Stimulated activated CD8-positive, alpha-beta memory T cell treated with anti-CD3 and anti-CD28 coated beads, Interleukin-4, amount 100 ng/mL, for 48 hours (primary cell): Measurements from ENCODE around the gene AXIN1.
"Not testable (repeated sequence)": the region's sequence is repeated elsewhere in the genome, so short reads cannot be mapped to it uniquely, and the experiment has no call there.

Experiments
- DNase-seq: peaks from one replicate; pipeline ENCODE4 v3.0.0-alpha.2; 2020

AXIN1 gene

DNA sequence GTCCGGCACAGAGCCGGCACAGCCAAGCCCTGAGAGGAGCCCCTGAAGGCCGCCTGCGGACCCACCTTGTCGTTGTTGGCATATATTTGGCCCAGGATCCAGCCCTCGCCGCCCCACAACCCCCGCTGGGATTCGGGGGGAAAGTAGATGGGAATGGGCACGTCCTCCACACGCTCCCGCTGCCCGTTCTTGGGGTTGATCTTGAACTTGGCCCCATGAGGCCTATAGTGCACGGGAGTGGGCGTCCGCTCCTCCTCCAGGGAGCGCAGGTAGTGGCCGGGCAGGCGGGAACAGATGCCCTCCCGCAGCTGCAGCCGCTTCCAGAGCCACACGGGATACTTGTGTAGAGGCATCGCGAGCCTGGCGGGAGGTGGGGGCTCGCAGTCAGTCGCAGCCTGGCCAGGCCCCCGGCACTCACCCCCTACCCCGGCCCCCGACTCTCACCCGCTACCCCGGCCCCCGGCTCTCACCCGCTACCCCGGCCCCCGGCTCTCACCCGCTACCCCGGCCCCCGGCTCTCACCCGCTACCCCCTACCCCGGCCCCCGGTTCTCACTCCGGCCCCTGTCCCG, 17.4 kb upstream of the AXIN1 start:
- DNase-seq: no peak

DNA sequence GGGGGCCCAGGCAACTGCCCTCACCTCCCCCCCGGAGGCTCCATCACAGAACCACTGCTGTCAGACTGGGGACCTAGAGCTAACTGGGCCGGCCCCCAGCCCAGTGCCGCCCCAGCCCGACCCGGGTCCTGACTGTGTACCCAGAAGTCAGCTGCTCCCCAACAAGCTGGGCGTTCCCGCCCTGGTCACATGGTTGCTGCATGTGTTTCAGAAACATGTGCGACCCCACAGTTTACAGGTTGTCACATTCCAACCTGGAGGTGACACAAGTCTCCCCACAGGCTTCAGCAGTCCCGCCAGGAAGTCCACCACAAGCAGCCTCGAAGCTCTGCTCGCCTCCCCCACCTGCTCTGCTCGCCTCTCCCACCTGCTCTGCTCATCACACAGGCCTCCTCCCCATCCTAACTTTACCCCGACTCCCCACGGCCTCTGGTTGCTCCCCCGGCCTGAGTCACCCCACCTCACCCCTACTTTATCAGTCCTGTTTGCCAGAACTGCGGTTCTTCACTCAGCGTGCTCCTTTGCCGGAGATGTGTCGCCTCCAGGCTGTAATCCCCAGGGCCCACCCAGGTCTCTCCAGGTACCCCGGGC, 16.8 kb upstream of the AXIN1 start:
- DNase-seq: no peak

DNA sequence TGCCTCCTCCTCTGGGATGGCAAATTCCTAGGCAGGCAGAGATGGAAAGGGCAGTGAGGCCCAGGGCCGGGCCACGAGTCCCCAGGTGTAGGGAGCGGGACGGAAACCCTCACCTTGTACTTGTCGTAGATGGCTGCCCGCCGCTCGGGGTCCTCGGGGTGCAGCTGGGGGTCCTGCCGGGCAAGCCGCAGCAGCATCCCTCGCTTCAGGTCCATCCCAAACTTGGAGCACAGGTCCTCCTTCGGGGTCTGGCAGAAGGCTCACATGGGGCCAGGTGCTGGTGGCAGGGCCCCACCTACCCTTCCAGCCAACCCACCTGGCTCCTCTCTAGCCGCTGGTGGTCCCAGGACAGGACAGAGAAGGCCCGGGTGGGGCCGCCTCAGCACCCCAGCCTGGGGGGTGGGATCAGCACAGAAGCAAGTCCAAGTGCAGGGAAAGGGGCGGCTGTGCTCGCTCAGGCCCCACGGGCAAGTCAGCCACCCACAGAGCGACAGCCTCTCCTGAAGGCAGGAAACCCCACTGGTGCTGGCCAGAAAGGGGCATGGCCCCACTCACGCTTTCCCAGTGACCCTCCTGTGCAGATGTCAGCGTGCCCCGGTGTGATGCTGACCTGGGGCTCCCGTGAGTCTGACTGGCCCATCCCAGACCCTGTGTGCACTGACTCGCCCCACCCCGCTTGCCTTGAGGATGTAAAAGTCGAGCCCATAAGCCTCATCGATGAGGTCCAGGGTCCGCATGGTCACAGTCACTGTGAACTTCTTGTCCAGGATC, 16.1 kb upstream of the AXIN1 start:
- no peak for DNase-seq

DNA sequence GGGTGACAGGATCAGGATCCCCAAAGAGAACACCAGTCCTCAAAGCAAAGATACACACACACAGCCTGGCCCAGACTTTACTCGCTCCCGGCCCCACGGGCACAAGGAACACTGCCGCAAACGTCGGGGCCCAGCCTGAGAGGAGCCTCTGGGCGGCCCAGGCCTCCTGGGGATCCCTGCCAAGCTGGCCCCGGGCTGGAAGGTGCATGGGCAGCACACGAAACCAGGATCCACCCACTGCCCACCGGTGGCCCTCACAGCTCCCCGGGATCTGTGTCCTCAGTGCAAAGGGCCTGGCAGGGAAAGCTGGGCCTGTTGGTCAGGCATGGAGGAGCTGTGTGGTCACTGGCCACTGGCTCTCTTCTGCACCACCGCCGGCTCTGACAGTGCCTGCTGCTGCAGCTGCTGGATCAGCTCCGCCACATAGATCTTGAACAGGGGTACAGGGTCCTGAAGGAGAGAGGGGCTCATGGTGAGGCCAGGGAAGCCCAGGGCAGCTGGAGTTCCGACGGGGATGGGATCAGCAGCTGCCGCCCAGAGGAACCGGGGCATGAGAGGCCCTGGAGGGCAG, 14.9 kb upstream of the AXIN1 start:
- no peak for DNase-seq

DNA sequence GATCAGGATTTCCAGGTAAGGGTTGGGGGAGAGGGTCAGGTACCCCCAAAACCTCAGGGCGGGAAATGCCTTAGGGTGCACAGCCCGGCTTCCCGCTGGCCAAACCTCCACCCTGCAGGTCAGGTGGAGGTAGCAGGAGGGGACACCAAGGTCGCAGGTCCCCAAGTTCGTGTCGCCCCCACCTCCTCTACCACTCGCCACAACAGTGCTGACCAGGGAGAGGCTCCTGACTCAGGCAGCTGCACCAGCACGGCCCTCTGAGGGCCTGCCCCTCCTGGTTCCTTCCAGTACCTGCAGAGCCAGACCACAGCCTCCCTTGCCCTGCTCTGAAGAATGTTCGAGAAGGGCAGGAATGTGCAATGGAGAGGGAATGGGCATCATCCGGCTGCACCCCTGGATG, 14.0 kb upstream of the AXIN1 start:
- no peak for DNase-seq

DNA sequence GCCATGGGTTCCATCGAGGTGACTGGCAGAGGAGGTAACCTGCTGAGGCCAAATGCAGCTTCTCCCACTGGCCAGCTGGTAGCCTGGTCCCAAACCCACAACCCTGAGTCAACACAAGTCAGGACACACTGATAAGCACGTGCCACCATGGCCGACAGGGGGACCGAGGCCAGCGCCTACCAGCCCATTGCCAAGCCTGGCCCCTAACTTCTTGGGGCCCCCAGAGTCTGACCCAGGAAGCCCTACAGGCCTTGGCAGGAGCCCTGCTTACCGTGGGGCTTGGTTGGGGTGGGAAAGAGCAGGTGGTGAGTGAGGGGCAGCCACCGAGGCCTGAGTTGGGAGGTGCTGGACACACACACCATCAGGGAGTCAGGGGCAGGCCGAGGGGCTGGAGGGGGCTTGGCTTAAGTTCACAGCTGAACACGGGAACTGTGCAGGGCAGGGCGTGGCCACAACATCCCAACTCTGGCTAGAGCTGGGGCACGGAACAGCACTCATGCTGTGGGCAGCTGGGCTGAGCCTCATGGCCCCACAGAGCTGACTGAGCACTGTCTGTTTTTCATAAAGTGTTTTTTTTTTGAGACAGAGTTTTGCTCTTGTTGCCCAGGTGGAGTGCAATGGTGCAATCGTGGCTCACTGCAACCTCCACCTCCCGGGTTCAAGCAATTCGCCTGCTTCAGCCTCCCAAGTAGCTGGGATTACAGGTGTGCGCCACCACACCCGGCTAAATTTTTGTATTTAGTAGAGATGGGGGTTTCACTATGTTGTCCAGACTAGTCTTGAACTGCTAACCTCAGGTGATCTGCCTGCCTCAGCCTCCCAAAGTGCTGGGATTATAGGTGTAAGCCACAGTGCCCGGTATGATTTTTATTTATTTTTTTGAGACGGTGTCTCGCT, 12.3 kb upstream of the AXIN1 start:
- no peak for DNase-seq

DNA sequence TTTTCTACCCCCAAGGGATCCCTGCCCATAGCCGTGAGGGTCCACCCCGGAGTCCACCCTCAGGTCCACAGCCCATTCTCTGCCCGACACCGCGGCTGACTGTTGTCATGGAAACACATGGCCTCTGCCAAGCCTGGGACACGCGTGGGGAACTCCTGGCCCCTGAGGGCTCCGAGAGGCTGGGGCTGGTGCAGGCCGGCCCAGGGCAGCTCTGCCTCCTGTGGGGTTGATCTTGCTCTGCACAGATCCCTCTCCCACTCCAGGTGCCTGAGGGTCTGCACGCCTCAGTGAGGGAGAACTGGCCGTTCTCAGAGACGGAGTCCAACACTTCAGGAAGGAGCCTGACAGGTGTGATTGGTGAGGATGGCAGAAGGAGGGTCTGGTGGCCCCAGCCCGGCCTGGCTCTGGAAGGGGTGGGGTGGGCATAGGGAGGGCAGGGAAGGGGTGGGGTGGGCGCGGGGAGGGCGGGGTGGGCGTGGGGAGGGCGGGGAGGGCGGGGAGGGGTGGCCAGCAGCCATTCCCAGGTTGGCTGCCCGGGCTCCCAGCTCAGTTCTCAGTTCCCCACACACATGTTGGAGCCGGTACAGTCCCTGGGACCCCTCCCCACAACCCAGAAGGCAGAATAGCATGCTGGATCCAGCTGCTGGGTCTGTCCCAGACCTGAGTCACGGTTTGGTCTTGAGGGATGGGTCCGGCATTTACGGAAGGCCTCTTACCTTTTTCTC, 11.4 kb upstream of the AXIN1 start:
- no peak for DNase-seq

DNA sequence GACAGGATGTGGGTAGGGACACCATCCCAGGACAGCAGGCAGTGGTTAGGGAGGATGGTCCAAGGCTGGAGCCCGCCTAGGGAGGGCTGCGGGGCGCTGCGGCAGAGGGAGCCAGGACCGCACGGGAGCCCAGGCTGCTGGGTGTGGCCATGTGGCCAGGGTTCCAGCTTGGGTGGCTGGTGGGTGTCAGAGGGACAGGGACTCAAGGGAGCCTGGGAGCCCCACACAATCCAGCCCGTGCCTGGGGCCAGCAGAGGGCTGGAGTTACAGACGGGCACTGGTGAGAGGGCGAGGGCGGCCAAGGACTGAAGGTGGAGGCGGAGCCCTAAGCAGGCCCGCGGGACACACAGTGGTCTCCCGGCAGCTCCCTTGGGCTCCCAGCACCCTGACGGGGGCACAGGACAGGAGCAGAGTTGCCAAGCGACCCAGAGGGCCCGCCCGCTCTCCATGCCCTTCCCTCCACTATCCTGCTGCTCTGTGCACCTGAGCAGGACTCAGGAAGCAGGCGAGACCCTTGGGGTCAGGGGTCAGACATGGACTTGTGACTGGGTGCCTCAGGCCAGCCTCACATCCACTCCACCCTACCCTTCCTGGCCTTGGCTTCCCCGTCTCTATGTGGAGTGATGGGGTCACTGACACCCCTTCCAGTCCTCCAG, 10.7 kb upstream of the AXIN1 start:
- no peak for DNase-seq

DNA sequence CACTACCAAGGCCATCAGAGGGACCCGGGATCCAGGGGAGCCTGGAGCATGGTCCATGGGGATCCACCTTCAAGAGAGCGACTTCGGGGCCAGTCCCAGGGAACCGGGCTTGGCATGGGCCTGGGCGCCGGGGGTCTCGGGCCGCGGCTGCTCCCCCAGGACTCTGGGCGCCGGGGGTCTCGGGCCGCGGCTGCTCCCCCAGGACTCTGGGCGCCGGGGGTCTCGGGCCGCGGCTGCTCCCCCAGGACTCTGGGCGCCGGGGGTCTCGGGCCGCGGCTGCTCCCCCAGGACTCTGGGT, 10.1 kb upstream of the AXIN1 start:
- not testable (repeated sequence) for DNase-seq

DNA sequence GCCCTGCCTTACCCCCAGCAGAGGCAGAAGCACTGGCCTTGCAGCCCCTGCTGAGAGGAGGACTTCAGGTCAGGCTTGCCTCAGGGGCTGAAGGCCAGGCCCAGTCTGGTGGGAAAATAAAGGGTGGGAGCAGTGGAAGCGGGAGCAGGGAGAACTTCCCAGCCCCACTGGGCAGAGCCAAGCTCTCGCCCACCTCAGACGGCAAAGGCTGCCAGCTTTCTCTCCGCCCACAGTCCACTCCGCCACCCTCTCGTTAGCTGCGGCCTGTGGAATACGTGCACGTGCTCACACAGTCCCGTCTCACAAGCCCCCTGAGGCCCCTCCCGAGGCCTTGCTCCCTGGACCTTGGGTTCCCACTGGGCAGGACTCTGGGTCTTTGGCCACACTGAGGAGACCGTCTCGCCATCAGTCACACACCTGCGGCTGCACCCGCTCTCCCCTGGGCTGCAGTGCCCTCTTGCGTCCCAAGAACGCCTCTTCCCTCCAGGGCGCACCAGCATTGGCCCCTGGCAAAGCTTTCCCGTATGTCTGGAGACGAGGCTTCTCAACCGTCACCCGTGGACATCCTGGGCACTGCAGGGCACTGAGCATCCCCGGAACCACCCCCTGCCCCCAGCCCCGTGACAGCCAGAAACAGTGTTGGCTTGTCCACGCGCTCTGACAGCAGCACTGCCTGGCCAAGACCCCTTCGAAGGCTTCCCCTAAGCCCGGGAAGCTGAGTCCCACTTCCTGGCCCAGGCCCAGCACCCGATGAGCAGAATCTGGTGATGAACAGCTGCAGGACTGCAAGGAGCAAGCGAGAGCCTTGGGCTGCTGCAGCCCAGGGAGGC, 9.6 kb upstream of the AXIN1 start:
- peak; percentile 80 for DNase-seq

DNA sequence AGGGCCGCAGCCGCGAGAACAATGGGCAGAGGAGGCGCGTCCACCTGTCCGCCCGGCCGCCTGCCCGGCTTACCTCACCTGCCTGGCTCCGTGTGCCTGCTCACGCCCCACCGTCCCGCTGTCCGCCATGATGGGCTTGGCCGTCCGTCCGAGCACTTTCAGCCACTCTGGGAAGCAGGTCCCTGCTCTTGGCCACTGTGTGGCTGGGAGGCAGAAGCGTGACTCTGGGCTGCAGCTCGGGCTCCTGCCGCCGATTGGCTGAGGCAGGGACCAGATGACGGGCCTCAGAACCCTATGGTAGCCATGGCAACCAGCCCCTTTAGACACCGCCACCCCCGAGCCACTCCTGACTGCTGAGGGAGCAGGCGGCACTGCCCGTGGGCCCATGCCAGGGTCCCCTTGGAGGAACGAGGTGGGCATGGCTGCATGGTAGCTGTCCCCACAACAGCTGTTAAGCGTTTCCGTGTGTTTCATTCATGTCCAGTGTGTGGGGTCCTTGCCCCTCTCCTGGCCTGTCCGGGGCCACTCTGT, 8.9 kb upstream of the AXIN1 start:
- DNase-seq: no peak

DNA sequence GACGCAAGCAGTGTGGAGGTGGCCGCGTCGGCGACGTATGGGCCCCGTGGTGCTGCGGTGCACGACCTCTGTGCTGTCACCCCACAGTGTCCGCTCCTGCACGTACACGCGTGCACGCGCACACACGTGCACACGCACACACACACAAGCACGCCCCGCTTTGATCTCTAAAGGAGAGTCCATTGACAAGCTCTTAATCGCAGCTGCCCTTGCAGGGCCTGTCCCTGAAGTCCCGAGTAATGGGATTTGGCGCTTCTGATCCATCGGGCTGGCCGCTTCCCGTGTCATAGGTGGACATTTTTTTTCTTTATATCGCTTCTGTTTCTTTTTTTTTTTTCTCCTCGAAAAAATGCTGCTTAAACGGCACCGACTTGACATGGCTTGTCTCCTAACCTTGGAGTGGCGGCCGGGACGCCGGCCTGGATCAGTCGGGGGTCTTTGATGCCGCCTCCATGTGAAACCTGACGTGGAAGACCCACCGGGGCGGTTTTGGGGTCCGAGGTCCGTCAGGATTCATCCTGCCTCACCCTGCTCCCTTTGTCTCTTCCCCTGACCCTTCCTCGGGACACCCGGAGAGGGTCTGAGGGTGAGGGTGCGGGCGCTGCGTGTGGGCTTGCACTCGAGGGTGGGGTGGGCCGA, 8.3 kb upstream of the AXIN1 start:
- DNase-seq: no peak

DNA sequence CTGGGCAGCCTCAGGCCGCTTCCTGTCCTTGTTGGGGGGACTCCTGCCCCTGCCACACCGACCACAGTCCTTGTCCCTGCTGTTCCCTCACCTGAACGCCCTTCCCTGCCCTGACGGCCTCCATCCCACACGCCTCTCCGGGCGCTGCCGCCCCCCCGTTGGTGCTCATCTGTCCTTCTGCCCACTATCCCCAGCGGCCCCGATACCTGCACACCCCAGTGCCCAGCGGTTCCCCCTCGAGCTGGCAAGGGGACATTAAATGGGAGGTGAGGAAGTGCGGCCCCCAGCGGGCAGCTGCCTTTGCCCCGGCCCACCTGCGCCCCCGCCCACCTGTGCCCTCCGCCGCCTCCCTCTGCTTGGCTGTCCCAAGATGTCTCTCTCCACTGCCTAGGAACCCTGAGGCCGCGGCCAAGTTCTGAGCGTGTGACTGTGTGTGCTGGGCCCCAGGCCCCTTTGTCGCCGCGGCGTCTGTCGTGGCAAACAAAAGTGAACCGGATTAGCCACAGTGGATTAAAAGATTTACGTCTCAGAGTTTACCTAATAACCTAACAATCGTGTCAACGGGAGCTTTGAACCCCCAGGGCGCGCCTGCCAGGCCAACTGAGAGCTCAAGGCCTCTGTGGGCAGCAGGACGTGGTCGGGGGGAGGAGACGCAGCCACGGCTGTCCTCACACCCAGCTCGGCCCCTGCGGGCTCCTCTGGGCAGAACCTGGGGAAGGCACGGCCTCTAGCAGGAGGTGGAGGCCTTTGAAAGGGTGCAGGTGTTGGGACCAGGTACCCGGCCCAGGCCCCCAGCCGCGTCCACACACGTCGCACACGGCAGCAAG, 7.6 kb upstream of the AXIN1 start:
- no peak for DNase-seq

DNA sequence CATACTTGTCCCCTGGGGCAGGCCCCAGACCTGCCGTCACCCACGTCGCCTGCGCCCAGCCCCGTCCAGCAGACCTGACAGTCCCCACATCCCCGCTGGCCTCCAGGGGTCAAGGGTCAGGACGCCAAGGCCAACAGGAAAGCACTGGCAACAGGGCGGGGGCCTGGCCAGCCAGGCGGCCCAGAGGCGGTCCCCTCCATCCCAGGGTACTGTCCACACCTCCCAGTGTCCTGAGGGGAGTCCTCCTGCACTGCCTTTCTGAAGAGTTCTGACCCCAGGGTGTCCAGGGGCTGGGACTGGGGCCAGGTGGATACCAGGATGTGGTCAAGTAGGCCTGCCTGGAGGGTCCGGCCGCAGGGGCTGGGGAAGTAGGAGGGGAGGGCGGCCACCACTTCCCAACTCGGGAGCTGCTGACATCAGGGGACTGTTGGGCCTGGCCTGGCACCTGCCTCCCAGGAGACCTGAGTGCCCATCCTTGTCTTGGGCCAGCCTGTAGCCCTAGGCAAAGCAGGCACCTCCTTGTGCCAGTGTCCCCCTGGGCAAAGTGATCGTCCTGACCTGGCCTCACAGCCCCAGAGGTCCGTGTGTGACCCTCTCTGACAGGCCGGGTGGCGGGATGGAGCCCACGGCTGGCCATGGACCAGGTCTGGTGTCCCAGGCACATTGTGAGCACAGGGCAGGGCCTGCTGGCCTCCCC, 6.7 kb upstream of the AXIN1 start:
- no peak for DNase-seq

DNA sequence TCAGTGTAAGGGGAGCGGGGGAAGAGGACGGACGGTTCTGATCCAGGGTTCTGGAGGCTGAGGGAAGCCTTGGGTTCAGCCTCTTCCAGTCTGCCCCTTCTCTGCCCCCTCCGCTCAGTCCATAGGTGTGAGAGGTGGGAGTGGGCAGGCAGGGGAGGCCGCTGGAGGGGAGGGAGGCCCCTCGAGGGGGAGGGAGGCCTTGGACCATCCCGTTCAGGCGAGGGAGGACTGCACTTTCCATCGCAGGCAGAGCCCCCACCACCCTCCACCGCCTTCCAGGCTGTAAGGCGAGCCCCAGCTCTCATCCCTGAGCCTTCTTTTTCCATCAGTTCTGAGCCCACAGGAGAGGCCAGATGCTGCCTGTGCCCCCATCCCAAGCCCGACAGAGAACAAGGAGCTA, 4.2 kb upstream of the AXIN1 start:
- DNase-seq: no peak

DNA sequence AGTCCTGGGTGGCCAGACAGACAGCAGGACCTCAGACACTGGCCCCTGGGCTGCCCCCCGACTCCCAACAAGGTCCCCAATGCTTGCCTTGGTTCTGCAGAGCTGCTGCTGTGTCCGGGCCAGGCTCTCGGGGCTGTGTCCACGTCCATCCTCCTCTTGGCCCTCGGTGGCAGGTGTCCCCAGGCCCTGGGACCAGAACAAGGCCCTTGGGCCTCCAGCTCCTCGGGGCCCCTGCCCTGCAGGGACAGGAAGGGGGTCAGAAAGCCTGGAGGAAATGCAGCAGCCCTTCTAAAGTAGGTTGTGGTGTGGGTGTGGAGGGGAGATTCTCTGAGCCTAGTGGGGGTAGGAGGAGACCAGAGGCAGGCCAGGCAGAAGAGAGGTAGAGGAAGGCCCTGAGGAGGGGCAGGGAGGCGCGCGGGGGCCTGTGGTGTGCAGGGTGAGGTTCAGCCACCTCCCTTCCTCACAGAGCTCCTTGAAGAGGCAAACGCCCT, 2.5 kb upstream of the AXIN1 start:
- no peak for DNase-seq

DNA sequence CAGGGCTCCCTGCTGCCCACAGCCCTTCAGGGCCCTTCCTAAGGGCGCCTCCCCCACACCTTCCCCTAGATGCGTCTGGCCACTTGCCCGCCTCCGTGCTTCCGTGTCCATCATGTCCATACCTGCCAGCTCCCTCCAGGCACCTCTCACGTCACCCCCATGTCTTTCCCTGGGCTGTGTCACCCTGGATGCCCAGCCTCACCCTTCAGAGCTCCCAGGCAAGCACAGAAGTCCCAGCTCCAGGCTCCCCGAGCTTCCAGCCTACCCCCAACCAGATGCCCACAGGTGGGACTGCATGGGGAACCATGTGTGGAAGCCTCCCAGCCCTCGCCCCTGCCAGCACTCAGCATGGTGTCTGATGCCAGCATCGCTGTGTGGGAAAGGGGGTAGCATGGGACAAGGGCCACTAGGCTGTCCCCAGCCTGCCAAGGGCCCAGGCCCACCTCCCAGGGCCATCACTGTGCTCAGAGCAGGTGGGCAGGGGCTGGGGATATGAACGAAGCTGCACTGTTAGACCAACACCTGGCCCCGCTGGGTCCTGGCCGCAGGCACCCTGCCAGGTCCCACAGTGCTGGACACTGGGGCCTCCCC, 1.9 kb upstream of the AXIN1 start:
- DNase-seq: no peak
